ENCODE measurements around the gene FAXDC2. TPM values are rescaled to one million over a fixed set of nuclear protein-coding genes. Genes with fewer than 3 reads are reported as not detected.

FAXDC2 gene
- total RNA-seq, 1 donor from 2014 or later = 7.3 TPM

DNA sequence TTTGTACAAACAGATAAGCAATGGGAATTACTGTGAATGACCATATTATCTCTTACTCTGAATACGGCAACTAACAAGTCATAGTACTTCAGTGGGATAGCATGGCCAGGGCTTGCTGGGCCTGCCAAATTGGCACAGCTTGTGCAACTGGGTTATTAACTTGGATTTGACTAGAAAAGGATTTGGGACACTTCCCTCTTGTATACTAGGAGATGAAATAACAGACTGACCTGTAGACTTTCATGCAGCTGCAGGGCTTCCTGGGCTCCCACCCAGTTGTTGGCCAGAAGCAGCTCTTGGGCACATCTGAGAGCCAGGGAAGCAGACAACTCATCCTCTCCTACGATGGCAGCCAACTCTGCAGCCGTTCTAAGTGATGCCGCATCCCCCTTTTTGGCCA lies 47.8 kb upstream of the FAXDC2 start:
- no peaks in the 10 kb centered on the region for H3K27me3 ChIP-seq
- no peak overlapping the region for H3K9ac ChIP-seq
- no peak overlapping the region for H3K4me3 ChIP-seq
- no peaks in the 10 kb centered on the region for H3K4me1 ChIP-seq
- no peak overlapping the region for H2AFZ ChIP-seq (replicated peaks)
- H3K27ac Mint-ChIP-seq = no peak overlapping the region
- no peak overlapping the region for H3K4me3 Mint-ChIP-seq
- H3K4me1 Mint-ChIP-seq = no peaks in the 10 kb centered on the region
- H3K4me2 ChIP-seq = no peak overlapping the region
- no peaks in the 10 kb centered on the region for H3F3A ChIP-seq (ENCODE audit: low read depth)
- H3K36me3 ChIP-seq = peaks cover 21% of the 10 kb centered on the region
- H3K36me3 Mint-ChIP-seq = peaks cover 27% of the 10 kb centered on the region
- H4K20me1 ChIP-seq (ENCODE audit: low read depth) = no peaks in the 10 kb centered on the region
- TF ChIP-seq EZH2 (IDR thresholded peaks at IDR 0.05) (no peak), EZH2phosphoT487 (IDR thresholded peaks at IDR 0.05) (no peak)
- TF ChIP-seq, protein P1, sequence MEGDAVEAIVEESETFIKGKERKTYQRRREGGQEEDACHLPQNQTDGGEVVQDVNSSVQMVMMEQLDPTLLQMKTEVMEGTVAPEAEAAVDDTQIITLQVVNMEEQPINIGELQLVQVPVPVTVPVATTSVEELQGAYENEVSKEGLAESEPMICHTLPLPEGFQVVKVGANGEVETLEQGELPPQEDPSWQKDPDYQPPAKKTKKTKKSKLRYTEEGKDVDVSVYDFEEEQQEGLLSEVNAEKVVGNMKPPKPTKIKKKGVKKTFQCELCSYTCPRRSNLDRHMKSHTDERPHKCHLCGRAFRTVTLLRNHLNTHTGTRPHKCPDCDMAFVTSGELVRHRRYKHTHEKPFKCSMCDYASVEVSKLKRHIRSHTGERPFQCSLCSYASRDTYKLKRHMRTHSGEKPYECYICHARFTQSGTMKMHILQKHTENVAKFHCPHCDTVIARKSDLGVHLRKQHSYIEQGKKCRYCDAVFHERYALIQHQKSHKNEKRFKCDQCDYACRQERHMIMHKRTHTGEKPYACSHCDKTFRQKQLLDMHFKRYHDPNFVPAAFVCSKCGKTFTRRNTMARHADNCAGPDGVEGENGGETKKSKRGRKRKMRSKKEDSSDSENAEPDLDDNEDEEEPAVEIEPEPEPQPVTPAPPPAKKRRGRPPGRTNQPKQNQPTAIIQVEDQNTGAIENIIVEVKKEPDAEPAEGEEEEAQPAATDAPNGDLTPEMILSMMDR (IDR thresholded peaks at IDR 0.05) = no peak
- H3K9me3 ChIP-seq (ENCODE audit: low read depth) = no peaks in the 10 kb centered on the region
- no peak overlapping the region for H3K27ac ChIP-seq
- H3K79me2 ChIP-seq (ENCODE audit: low read depth) = no peaks in the 10 kb centered on the region
- DNase-seq (ENCODE audit: low spot score) = no peak
- no peaks in the 10 kb centered on the region for H3K27me3 Mint-ChIP-seq (ENCODE audit: insufficient read depth, low read depth)
- H3K9me3 Mint-ChIP-seq = no peaks in the 10 kb centered on the region

DNA sequence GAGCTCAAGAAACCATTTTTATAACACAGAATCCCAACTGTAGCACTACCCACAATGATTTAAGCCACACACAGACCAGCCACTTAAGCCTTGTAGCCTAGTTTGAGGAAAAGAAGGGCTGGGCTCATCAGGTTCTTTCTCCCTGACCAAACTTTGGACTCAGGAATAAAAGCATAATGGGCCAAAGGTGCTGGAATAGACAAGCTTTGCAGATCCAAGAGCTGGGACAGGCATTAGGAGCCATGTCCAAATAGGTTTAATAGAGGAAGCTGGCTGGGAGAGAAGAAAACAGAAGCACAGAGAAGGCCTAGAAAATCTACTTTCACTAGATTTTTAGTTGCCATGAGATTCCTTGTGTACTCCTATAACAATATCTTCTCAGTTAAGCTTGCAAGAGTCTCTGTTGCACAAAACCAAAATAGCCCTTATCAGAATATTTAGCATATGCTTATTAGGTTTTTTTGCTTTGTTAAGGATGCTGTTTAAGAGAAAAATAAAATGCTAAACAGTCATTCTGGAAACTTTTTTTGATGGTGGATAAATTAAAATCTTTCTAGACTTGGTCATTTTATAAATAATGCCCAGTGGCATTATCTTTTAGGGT lies 46.3 kb upstream of the FAXDC2 start:
- H2AFZ ChIP-seq (replicated peaks) = no peak overlapping the region
- H3K4me2 ChIP-seq = no peak overlapping the region
- no peaks in the 10 kb centered on the region for H4K20me1 ChIP-seq (ENCODE audit: low read depth)
- peaks cover 18% of the 10 kb centered on the region for H3K36me3 ChIP-seq
- Mint-ChIP-seq H3K4me1 (no peaks in the 10 kb centered on the region), H3K9me3 (no peaks in the 10 kb centered on the region), H3K36me3 (peaks cover 30% of the 10 kb centered on the region), H3K27ac (no peak overlapping the region), H3K4me3 (no peak overlapping the region), H3K27me3 (ENCODE audit: insufficient read depth, low read depth) (no peaks in the 10 kb centered on the region)
- no peak overlapping the region for H3K27ac ChIP-seq
- no peaks in the 10 kb centered on the region for H3F3A ChIP-seq (ENCODE audit: low read depth)
- no peaks in the 10 kb centered on the region for H3K79me2 ChIP-seq (ENCODE audit: low read depth)
- no peaks in the 10 kb centered on the region for H3K4me1 ChIP-seq
- H3K4me3 ChIP-seq = no peak overlapping the region
- no peak overlapping the region for H3K9ac ChIP-seq
- H3K9me3 ChIP-seq (ENCODE audit: low read depth) = no peaks in the 10 kb centered on the region
- no peaks in the 10 kb centered on the region for H3K27me3 ChIP-seq
- no peak for DNase-seq (ENCODE audit: low spot score)
- TF ChIP-seq EZH2 (IDR thresholded peaks at IDR 0.05) (no peak), EZH2phosphoT487 (IDR thresholded peaks at IDR 0.05) (no peak)
- TF ChIP-seq, protein P1 (IDR thresholded peaks at IDR 0.05) = no peak

DNA sequence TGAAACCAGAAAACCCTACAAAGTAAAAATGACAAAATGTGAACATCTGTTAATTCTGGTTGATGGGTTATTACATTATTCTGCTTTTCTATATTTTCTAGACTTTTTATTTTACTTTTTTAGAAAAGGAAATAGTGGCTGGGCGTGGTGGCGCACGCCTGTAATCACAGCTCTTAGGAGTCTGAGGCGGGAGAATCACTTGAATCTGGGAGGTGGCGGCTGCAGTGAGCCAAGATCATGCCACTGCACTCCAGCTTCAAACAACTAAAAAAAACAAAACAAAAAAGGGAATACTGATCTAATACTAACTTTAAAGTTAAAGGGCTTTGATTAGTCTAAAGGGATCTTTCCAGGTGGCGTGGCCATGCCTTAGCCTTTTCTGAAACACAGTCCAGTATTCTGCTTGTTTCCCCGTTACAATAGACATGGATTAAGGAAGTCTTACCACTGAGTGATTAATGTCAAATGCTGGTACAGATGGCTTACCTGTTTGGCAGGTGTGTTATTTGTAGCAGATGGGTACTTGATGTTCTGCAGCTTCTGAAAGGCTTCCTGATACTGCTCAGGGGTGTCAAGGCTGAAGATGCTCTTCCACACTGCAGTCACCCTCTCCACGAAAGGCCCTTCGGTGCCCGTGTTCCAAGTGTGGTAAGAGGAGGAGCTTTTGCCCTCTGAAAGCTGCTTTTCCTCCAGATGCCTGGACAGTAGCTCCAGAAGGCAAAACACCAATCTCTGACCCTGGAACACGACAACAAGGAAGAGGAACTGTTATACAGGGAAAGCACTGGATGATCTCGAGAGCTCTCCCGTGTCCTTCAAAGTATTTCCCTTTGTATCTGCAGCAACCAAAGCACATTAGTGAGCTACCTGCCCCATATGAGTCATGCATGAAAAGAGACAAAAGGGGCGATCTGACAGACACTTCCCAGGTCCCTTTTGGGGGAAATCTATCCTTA lies 45.5 kb upstream of the FAXDC2 start:
- Mint-ChIP-seq H3K36me3 (peaks cover 35% of the 10 kb centered on the region), H3K4me1 (no peaks in the 10 kb centered on the region), H3K27ac (no peak overlapping the region), H3K27me3 (ENCODE audit: insufficient read depth, low read depth) (no peaks in the 10 kb centered on the region), H3K9me3 (no peaks in the 10 kb centered on the region), H3K4me3 (no peak overlapping the region)
- H3K27me3 ChIP-seq = no peaks in the 10 kb centered on the region
- H3K9me3 ChIP-seq (ENCODE audit: low read depth) = no peaks in the 10 kb centered on the region
- H3K4me3 ChIP-seq = no peak overlapping the region
- peaks cover 14% of the 10 kb centered on the region for H3K36me3 ChIP-seq
- H3K4me1 ChIP-seq = no peaks in the 10 kb centered on the region
- H3K79me2 ChIP-seq (ENCODE audit: low read depth) = no peaks in the 10 kb centered on the region
- H3F3A ChIP-seq (ENCODE audit: low read depth) = no peaks in the 10 kb centered on the region
- no peak overlapping the region for H3K4me2 ChIP-seq
- DNase-seq (ENCODE audit: low spot score) = no peak
- no peak overlapping the region for H3K27ac ChIP-seq
- H4K20me1 ChIP-seq (ENCODE audit: low read depth) = no peaks in the 10 kb centered on the region
- no peak overlapping the region for H3K9ac ChIP-seq
- TF ChIP-seq, protein P1 (IDR thresholded peaks at IDR 0.05) = no peak
- no peak for TF ChIP-seq EZH2phosphoT487 (IDR thresholded peaks at IDR 0.05)
- TF ChIP-seq EZH2 (IDR thresholded peaks at IDR 0.05) = no peak
- H2AFZ ChIP-seq (replicated peaks) = no peak overlapping the region

Measured in neural progenitor cell (in vitro differentiated cells).